ENCODE data around the gene BRPF3. TPM values are rescaled to one million over a fixed set of nuclear protein-coding genes. Genes with fewer than 3 reads are reported as not detected.

The BRPF3 gene
- total and polyA plus RNA-seq, 2 of the 13 experiments (the other 11 are each of a cell fraction or from before 2014, with no cell fraction given), result 12.3 to 22.9 TPM

GRCh38 chr6:36196880-36197548 lies 470 bp downstream of the BRPF3 start (continued):
- TF ChIP-seq, protein P1, sequence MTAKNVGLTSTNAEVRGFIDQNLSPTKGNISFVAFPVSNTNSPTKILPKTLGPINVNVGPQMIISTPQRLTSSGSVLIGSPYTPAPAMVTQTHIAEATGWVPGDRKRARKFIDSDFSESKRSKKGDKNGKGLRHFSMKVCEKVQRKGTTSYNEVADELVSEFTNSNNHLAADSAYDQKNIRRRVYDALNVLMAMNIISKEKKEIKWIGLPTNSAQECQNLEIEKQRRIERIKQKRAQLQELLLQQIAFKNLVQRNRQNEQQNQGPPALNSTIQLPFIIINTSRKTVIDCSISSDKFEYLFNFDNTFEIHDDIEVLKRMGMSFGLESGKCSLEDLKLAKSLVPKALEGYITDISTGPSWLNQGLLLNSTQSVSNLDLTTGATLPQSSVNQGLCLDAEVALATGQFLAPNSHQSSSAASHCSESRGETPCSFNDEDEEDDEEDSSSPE (CRISPR knock-in tag; IDR thresholded peaks at IDR 0.05), result peak; percentile 59
- TF ChIP-seq IKZF4 (CRISPR knock-in tag; IDR thresholded peaks at IDR 0.05; ENCODE audit: borderline replicate concordance, low read depth, not compliant biosample characterization), result peak; percentile 71
- no peak for TF ChIP-seq ZNF430 (CRISPR knock-in tag; IDR thresholded peaks at IDR 0.05)
- peak; percentile 56 for TF ChIP-seq TEAD3 (CRISPR knock-in tag; optimal IDR thresholded peaks at IDR 0.05; ENCODE audit: borderline replicate concordance)
- TF ChIP-seq GABPB1 (CRISPR knock-in tag; IDR thresholded peaks at IDR 0.05), result peak; percentile 75
- 0 out of 2 replicates have a peak, but pooled peaks have one; percentile 9 for TF ChIP-seq ZNF773 (CRISPR knock-in tag; IDR thresholded peaks at IDR 0.05; ENCODE audit: borderline replicate concordance)
- TF ChIP-seq ZNF883 (CRISPR knock-in tag; IDR thresholded peaks at IDR 0.05; ENCODE audit: not compliant biosample characterization), result peak; percentile 18
- TF ChIP-seq ARID4A (CRISPR knock-in tag; IDR thresholded peaks at IDR 0.05; ENCODE audit: borderline replicate concordance), result peak; percentile 53; the same call in 1 of the 2 replicates
- TF ChIP-seq, protein P2, sequence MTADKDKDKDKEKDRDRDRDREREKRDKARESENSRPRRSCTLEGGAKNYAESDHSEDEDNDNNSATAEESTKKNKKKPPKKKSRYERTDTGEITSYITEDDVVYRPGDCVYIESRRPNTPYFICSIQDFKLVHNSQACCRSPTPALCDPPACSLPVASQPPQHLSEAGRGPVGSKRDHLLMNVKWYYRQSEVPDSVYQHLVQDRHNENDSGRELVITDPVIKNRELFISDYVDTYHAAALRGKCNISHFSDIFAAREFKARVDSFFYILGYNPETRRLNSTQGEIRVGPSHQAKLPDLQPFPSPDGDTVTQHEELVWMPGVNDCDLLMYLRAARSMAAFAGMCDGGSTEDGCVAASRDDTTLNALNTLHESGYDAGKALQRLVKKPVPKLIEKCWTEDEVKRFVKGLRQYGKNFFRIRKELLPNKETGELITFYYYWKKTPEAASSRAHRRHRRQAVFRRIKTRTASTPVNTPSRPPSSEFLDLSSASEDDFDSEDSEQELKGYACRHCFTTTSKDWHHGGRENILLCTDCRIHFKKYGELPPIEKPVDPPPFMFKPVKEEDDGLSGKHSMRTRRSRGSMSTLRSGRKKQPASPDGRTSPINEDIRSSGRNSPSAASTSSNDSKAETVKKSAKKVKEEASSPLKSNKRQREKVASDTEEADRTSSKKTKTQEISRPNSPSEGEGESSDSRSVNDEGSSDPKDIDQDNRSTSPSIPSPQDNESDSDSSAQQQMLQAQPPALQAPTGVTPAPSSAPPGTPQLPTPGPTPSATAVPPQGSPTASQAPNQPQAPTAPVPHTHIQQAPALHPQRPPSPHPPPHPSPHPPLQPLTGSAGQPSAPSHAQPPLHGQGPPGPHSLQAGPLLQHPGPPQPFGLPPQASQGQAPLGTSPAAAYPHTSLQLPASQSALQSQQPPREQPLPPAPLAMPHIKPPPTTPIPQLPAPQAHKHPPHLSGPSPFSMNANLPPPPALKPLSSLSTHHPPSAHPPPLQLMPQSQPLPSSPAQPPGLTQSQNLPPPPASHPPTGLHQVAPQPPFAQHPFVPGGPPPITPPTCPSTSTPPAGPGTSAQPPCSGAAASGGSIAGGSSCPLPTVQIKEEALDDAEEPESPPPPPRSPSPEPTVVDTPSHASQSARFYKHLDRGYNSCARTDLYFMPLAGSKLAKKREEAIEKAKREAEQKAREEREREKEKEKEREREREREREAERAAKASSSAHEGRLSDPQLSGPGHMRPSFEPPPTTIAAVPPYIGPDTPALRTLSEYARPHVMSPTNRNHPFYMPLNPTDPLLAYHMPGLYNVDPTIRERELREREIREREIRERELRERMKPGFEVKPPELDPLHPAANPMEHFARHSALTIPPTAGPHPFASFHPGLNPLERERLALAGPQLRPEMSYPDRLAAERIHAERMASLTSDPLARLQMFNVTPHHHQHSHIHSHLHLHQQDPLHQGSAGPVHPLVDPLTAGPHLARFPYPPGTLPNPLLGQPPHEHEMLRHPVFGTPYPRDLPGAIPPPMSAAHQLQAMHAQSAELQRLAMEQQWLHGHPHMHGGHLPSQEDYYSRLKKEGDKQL (CRISPR knock-in tag; IDR thresholded peaks at IDR 0.05; ENCODE audit: low read depth), result no peak
- TF ChIP-seq KDM6A (CRISPR knock-in tag; IDR thresholded peaks at IDR 0.05; ENCODE audit: low read depth), result no peak
- peak; percentile 83 for TF ChIP-seq CREB1 (IDR thresholded peaks at IDR 0.05)
- TF ChIP-seq CREB1 (CRISPR knock-in tag; IDR thresholded peaks at IDR 0.05), result peak; percentile 73; the same call in 1 of the 2 replicates
- TF ChIP-seq SRF (IDR thresholded peaks at IDR 0.05; ENCODE audit: low read depth, low read length), result no peak
- TF ChIP-seq ZFP62 (CRISPR knock-in tag; IDR thresholded peaks at IDR 0.05), result no peak
- peak; percentile 18; the same call in 1 of the 2 replicates for TF ChIP-seq THAP11 (CRISPR knock-in tag; IDR thresholded peaks at IDR 0.05)
- peak; percentile 53; the same call in 1 of the 2 replicates for TF ChIP-seq ZNF619 (CRISPR knock-in tag; IDR thresholded peaks at IDR 0.05)
- TF ChIP-seq ZNF121 (CRISPR knock-in tag; IDR thresholded peaks at IDR 0.05), result no peak
- peak; percentile 95 for TF ChIP-seq DR1 (CRISPR knock-in tag; IDR thresholded peaks at IDR 0.05)
- TF ChIP-seq, protein P3, sequence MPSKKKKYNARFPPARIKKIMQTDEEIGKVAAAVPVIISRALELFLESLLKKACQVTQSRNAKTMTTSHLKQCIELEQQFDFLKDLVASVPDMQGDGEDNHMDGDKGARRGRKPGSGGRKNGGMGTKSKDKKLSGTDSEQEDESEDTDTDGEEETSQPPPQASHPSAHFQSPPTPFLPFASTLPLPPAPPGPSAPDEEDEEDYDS (CRISPR knock-in tag; IDR thresholded peaks at IDR 0.05), result peak; percentile 97

Data from HepG2 (cell line).